NCI-H1105 (cell line): ENCODE results near the gene GOLGA8G.
"Not testable (repeated sequence)": the region's sequence is repeated elsewhere in the genome, so short reads cannot be mapped to it uniquely, and the experiment has no call there.

Experiments used
- DNase-seq: peaks from one replicate; lab custom pipeline; 2025; lab: John Stamatoyannopoulos, UW

Gene GOLGA8G

GRCh38 chr15:28532954-28533353 lies at the start of gene GOLGA8G:
Gene GOLGA8G, minus strand, starts transcription at chr15:28532971. Its CDS starts 62 bp downstream, at chr15:28532909.
- DNase-seq: not testable (repeated sequence)

- not testable (repeated sequence) for DNase-seq
These were observed 40.6 kb upstream of the GOLGA8G start for GRCh38 chr15:28573351-28573750.

DNA sequence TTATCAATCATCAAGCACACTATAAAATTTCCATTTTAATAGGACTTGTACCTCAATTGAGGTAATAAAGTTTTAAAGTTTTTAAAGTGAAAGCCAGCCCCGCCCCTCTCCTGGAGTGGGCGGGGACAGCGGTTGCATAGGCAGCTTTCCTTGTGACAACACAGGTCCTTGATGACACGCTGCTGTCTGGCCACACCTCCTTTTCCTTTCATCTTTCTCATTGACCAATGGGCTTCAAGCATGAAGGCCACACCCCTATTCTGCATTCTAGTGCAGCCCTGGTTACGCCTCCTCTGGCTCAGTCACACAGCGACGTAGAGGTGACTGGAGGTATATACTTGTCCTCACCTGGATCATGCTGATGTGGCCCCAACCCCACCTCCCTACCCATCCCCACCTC lies 20.5 kb upstream of the GOLGA8G start, which contains the start of gene GOLGA6L25:
Gene GOLGA6L25, plus strand, starts transcription at position 301 of the 400 bp plus-strand sequence. Its CDS starts 61 bp downstream, at position 362.
- DNase-seq: not testable (repeated sequence)

GRCh38 chr15:28515208-28515607 lies 17.6 kb downstream of the GOLGA8G start:
- not testable (repeated sequence) for DNase-seq

GRCh38 chr15:28514128-28514527 lies 18.6 kb downstream of the GOLGA8G start:
- DNase-seq: not testable (repeated sequence)

DNA sequence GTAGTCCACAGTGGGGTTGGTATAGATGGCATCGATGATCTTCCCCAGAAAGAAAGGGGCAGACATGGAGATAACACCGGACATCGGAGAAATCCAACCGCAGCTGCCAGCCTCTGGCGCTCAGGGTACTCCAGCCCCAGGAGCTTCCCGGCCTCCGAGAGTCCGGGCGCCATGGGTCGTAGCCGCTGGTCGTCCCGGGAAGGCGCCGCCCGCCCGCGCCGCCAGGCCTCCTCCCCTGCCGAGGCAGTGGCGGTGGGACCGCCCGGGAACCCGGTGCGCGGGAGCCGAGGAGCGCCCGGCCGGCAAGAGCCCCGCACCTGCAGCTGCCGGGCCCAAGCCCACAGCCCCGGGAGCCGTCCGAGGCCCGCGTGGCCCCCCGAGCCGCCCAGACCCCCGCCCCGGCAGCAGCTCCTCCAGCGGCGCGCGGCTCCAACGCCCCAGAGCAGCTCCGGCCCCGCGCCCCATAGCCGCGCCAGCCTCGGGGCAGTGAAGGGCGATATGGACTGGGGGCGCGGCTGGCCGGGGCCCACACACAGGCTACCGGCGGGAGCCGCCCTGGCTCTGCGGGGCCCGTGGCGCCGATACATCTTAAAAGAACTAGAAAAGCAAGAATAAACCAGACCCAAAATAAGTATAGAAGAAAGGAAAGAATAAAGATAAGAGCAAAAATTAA lies 24.4 kb downstream of the GOLGA8G start:
- not testable (repeated sequence) for DNase-seq

DNA sequence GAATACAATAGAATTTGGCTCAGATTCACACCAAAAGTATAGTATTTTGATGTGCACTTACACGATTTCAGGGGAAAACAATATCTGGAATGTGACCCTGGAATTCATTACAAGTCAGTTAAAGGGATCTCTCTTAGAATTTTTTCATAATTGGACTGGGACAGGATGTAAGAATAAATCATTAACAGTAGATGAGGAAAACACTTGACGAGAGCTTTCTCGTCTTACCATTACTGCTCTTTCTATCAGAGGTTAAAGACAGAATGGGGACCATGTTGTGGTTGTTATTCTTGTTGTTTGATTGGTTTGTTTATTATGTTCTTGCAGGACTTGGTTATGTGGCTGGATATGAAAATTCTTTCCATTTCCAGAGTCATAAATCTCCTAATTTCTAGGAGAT lies 51.4 kb downstream of the GOLGA8G start:
- DNase-seq: not testable (repeated sequence)
